ENCODE data around the gene ZCCHC24. TPM values are rescaled to one million over a fixed set of nuclear protein-coding genes. Genes with fewer than 3 reads are reported as not detected.

ZCCHC24 gene
- total RNA-seq, 4 donors from 2014 or later: 2.8 to 39.6 (median 9.3) TPM

GRCh38 chr10:79406683-79407422 is 38.6 kb downstream of the ZCCHC24 start:
- peak in 1 of 3 donors; percentile 38 for DNase-seq
- Histone ChIP-seq H3K27ac (peak overlapping the region in 2 of 4 donors; percentile 26 to 71), H3K4me1 (peaks cover 0 to 56% (median 0%) of the 10 kb centered on the region in 4 donors), H3K36me3 (no peaks in the 10 kb centered on the region), H3K4me3 (no peak overlapping the region), H3K9me3 (no peaks in the 10 kb centered on the region), H3K27me3 (no peaks in the 10 kb centered on the region)
- TF ChIP-seq CTCF (IDR thresholded peaks at IDR 0.05) (no peak), POLR2A (IDR thresholded peaks at IDR 0.05) (no peak)

- Histone ChIP-seq H3K27me3 (no peaks in the 10 kb centered on the region), H3K27ac (peak overlapping the region in 2 of 4 donors; percentile 31 to 71), H3K9me3 (no peaks in the 10 kb centered on the region), H3K4me1 (peaks cover 0 to 63% (median 0%) of the 10 kb centered on the region in 4 donors), H3K4me3 (no peak overlapping the region), H3K36me3 (no peaks in the 10 kb centered on the region)
- TF ChIP-seq CTCF (IDR thresholded peaks at IDR 0.05) (no peak), POLR2A (IDR thresholded peaks at IDR 0.05) (no peak)
- no peak for DNase-seq
These were observed 39.4 kb downstream of the ZCCHC24 start for GRCh38 chr10:79405995-79406515.

GRCh38 chr10:79405221-79405994 is 40.0 kb downstream of the ZCCHC24 start:
- Histone ChIP-seq H3K36me3 (no peaks in the 10 kb centered on the region), H3K27ac (peak overlapping the region in 2 of 4 donors; percentile 31 to 71), H3K4me3 (no peak overlapping the region), H3K4me1 (peaks cover 0 to 69% (median 0%) of the 10 kb centered on the region in 4 donors), H3K9me3 (no peaks in the 10 kb centered on the region), H3K27me3 (no peaks in the 10 kb centered on the region)
- no peak for TF ChIP-seq CTCF (IDR thresholded peaks at IDR 0.05)
- no peak for TF ChIP-seq POLR2A (IDR thresholded peaks at IDR 0.05)
- peak in 1 of 3 donors; percentile 47 for DNase-seq

- Histone ChIP-seq H3K27me3 (no peaks in the 10 kb centered on the region), H3K9me3 (no peaks in the 10 kb centered on the region), H3K36me3 (no peaks in the 10 kb centered on the region), H3K4me1 (peaks cover 0 to 76% (median 0%) of the 10 kb centered on the region in 4 donors), H3K27ac (peak overlapping the region in 2 of 4 donors; percentile 57 to 71), H3K4me3 (no peak overlapping the region)
- DNase-seq: peak in 1 of 3 donors; percentile 33
- TF ChIP-seq POLR2A (IDR thresholded peaks at IDR 0.05) (no peak), CTCF (IDR thresholded peaks at IDR 0.05) (no peak)
These were observed 40.7 kb downstream of the ZCCHC24 start for GRCh38 chr10:79404690-79405131.

GRCh38 chr10:79404231-79404609 is 41.2 kb downstream of the ZCCHC24 start:
- peak in 2 of 3 donors; percentile 51 to 62 for DNase-seq
- TF ChIP-seq CTCF (IDR thresholded peaks at IDR 0.05) (no peak), POLR2A (IDR thresholded peaks at IDR 0.05) (no peak)
- Histone ChIP-seq H3K27me3 (no peaks in the 10 kb centered on the region), H3K27ac (peak overlapping the region in 3 of 4 donors; percentile 57 to 71 (median 59)), H3K9me3 (no peaks in the 10 kb centered on the region), H3K4me3 (no peak overlapping the region), H3K4me1 (peaks cover 0 to 81% (median 0%) of the 10 kb centered on the region in 4 donors), H3K36me3 (no peaks in the 10 kb centered on the region)

Measured in Peyer's patch (tissue), 4 donors.